Occipital lobe (tissue), 2 donors: ENCODE data around the gene CD44. TPM values are rescaled to one million over a fixed set of nuclear protein-coding genes. Genes with fewer than 3 reads are reported as not detected.
"Not testable (repeated sequence)": the region's sequence is repeated elsewhere in the genome, so short reads cannot be mapped to it uniquely, and the experiment has no call there.

Experiments used
- DNase-seq: peaks from one replicate; lab custom pipeline; 2025; lab: John Stamatoyannopoulos, UW
- total RNA-seq: library from RNA; depleted of rRNA; stranded (reverse); fragments of >200 nt; gene quantifications from one replicate; pipeline ENCODE4 v1.2.3, GENCODE V29; 2014

Gene CD44
- total RNA-seq, 1 donor from 2014 or later: 6.2 TPM

- DNase-seq: no peak
Observed at GRCh38 chr11:35211952-35212351, 73.0 kb downstream of the CD44 start.

- DNase-seq: no peak
Observed at GRCh38 chr11:35214226-35214770, 75.3 kb downstream of the CD44 start.

GRCh38 chr11:35214792-35215193 lies 75.8 kb downstream of the CD44 start:
- DNase-seq: no peak

GRCh38 chr11:35215945-35216344 lies 77.0 kb downstream of the CD44 start:
- DNase-seq: no peak

DNA sequence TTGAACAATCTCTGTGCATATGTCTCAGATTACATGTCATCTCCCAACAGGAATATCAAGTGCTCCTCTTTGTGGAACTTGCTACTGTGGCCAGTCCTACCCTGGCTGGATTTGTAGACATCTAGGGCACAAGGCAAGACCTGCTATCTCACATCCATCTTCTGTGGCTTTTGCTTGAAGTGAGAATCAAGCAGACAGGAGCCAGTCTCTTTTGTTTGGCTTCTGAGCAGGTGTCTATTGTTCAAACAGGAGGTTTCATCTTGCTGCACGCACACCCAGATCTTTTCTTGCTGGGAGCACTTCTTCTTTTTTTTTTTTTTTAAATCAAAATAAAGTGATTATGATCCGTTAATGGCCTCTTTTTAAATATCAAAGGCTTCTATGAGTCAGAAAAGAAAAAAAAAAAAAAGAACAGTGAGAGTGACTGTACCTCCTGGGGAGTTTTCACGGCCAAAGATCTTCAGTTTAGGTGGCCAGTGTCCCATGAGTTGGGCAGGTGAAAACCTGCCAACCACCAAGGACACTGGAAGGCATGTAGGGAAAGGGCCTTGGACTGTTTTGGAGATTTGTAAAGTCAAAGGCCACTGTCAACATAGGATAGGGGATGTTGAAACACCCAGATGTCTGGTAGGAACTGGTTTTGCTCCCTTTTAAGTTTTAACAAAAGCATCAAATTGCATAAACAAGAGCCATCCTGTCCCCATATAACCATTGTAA lies 78.1 kb downstream of the CD44 start:
- DNase-seq: no peak

GRCh38 chr11:35218956-35219355 lies 80.0 kb downstream of the CD44 start:
- no peak for DNase-seq

DNA sequence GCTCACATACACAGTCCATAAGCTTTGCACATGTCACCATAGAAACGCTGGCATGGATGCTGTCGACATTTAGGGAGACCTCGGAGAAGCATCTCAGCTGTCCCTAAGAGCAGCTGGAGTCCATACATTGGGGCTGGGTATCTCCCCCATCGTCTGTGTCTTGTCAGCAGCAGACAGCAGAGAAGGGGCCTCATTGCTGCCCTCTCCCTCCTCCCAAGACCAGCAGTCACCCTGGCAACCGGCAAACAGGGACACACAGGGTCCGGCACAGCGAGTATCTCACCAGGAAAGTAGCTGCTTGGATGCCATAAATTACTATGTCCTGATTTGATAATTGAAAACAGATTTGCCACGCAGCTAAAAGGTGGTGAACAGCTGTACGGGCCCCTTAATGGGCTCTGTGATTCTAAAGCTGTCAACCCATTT lies 84.4 kb downstream of the CD44 start:
- no peak for DNase-seq

DNA sequence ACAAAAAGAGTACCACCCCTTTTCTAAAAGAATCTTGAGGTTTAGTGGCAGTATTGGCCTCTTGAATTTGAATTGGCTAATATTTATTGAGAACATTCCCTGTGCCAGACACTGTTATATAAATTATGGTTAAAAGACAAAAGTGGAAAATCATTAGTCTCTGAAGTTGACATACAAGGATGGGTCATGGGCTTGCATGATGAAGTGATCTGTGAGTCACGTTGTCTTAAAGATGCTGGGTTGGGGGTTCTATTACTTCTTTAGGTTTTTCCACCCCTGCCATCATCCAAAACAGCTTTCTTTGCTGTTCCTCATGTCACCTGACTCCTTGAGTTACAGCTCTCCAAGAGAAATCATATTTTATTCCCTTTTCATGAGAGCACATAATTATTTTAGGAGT lies 85.0 kb downstream of the CD44 start:
- no peak for DNase-seq

DNA sequence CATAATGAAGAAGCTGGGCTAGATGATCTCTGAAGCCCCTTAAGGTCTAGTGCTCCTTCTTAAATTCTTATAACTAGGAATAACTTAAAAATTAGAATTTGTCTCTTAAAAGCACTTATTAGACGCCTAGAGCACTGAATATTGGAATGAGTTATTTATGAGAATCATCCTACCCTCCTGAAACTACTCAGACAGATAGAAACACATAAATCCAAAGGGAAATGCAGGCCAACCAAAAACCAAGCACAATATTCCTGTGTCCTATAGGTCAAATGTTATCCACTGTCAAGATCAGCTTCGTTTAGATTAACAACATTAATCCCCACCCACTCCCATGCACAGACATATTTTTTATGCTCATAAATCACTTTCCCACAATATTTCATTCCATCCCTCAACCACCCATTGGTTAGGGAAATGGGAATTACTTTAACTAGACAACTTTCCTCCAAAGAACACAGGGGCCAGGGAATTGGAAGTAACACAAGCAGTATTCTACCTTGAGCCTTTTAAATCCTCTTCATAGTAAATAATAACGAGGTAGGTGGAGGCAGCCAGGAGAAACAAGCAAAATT lies 87.1 kb downstream of the CD44 start:
- no peak for DNase-seq

DNA sequence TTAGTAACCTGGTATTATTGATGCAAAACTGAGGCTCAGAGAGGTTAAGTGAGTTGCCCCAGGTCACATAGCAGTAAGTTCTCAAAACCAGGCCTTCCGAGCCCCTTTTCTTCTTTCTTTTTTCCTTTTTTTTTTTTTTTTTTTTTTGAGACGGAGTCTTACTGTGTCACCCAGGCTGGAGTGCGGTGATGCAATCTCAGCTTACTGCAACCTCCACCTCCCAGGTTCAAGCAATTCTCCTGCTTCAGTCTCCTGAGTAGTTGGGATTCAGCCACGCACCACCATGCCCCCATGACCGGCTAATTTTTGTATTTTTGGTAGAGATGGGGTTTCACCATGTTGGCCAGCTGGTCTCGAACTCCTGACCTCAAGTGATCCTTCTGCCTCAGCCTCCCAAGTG lies 87.8 kb downstream of the CD44 start:
- DNase-seq: not testable (repeated sequence)

GRCh38 chr11:35227576-35228327 lies 88.8 kb downstream of the CD44 start:
- DNase-seq: no peak

GRCh38 chr11:35228328-35228725 lies 89.4 kb downstream of the CD44 start:
- DNase-seq: no peak

DNA sequence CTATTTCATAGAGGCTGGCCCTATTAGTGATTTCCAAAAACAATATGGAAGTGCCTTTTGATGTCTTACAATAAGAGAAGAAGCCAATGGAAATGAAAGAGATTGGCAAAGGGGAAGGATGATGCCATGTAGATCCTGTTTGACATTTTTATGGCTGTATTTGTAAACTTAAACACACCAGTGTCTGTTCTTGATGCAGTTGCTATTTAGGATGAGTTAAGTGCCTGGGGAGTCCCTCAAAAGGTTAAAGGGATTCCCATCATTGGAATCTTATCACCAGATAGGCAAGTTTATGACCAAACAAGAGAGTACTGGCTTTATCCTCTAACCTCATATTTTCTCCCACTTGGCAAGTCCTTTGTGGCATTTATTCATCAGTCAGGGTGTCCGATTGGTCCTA lies 91.4 kb downstream of the CD44 start:
- no peak for DNase-seq

DNA sequence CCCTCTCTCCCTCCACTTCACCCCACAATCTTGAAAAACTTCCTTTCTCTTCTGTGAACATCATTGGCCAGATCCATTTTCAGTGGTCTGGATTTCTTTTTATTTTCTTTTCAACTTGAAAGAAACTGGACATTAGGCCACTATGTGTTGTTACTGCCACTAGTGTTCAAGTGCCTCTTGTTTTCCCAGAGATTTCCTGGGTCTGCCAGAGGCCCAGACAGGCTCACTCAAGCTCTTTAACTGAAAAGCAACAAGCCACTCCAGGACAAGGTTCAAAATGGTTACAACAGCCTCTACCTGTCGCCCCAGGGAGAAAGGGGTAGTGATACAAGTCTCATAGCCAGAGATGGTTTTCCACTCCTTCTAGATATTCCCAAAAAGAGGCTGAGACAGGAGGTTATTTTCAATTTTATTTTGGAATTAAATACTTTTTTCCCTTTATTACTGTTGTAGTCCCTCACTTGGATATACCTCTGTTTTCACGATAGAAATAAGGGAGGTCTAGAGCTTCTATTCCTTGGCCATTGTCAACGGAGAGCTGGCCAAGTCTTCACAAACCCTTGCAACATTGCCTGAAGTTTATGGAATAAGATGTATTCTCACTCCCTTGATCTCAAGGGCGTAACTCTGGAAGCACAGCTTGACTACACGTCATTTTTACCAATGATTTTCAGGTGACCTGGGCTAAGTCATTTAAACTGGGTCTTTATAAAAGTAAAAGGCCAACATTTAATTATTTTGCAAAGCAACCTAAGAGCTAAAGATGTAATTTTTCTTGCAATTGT lies 92.3 kb downstream of the CD44 start:
- no peak for DNase-seq

- DNase-seq: no peak
Observed at GRCh38 chr11:35232891-35233330, 93.9 kb downstream of the CD44 start.

DNA sequence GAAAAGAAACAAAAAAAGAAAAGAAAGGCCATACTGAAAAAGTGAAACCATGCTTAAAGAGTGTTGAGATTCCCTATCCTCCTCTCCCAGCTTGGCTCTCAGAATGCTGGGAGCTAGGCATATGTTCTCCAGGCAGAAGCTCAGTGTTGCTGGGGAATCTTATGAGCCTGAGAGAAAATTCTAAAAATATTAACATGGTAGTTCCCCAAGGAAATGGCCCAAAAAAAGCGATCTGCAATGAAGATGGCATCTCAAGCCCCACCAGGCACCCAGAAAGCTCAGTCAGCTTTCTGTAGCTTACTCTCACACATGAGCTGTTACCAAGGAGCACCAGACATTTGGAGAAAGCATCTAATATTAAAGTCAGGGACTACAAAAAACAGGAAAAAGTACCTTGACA lies 94.5 kb downstream of the CD44 start:
- DNase-seq: no peak

GRCh38 chr11:35234460-35235156 lies 95.6 kb downstream of the CD44 start:
- no peak for DNase-seq

GRCh38 chr11:35235157-35235468 lies 96.1 kb downstream of the CD44 start:
- no peak for DNase-seq

- DNase-seq: no peak
Observed at GRCh38 chr11:35235498-35235897, 96.5 kb downstream of the CD44 start.

- no peak for DNase-seq
Observed at GRCh38 chr11:35235936-35236666, 97.1 kb downstream of the CD44 start.

DNA sequence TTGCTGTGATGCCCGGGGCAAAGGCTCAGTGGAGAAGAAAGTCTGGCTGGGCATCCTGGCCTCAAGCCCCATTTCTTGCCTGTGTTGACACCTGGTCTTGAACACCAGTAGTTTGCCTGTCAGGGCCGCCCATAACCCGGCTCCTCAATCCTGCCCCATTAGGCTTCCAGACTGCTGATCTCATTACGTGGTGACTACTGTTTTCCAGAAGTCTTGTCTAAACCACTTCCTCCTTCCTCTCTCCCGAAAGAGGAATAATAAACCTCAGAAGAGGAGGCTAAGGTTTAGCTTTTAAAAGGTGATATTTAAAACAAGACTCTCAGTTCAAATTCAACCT lies 97.7 kb downstream of the CD44 start:
- DNase-seq: no peak
